Fibroblast of villous mesenchyme (primary cell): ENCODE data around the gene PROX2. TPM values are rescaled to one million over a fixed set of nuclear protein-coding genes. Genes with fewer than 3 reads are reported as not detected.

Experiments
- DNase-seq: peaks from one replicate; pipeline ENCODE4 v3.0.0-alpha.2; 2010; ENCODE audit warnings: low read depth
- H3K4me3 ChIP-seq: 2 replicates; pipeline ENCODE4 v1.5.1; 2011; ENCODE audit warnings: low read depth, mild to moderate bottlenecking, low read length
- CTCF ChIP-seq: IDR thresholded peaks from 2 replicates; pipeline ENCODE4 v1.5.1; 2012; ENCODE audit warnings: low read depth, mild to moderate bottlenecking, low read length; ENCODE audit not compliant: insufficient read depth
- total RNA-seq: library from RNA; depleted of rRNA; stranded (reverse); fragments of >200 nt; gene quantifications from 2 replicates; pipeline ENCODE4 v1.2.3, GENCODE V29; 2012

PROX2 gene
- total RNA-seq, 1 donor = not detected

GRCh38 chr14:74867673-74868072 is 8.3 kb downstream of the PROX2 start:
- peak; percentile 26 for DNase-seq
- H3K4me3 ChIP-seq = no peak overlapping the region
- no peak for TF ChIP-seq CTCF

GRCh38 chr14:74866708-74867389 is 9.1 kb downstream of the PROX2 start:
- H3K4me3 ChIP-seq = no peak overlapping the region
- TF ChIP-seq CTCF = no peak
- DNase-seq = no peak

- DNase-seq = no peak
- no peak overlapping the region for H3K4me3 ChIP-seq
- TF ChIP-seq CTCF = no peak
These were observed 10.8 kb downstream of the PROX2 start for GRCh38 chr14:74865156-74865555.

- DNase-seq = no peak
- no peak for TF ChIP-seq CTCF
- no peak overlapping the region for H3K4me3 ChIP-seq
These were observed 11.7 kb downstream of the PROX2 start for GRCh38 chr14:74864198-74864597.

- H3K4me3 ChIP-seq = no peak overlapping the region
- no peak for TF ChIP-seq CTCF
- no peak for DNase-seq
These were observed 12.7 kb downstream of the PROX2 start for GRCh38 chr14:74863274-74863673.

- no peak overlapping the region for H3K4me3 ChIP-seq
- DNase-seq = no peak
- no peak for TF ChIP-seq CTCF
These were observed 14.2 kb downstream of the PROX2 start for GRCh38 chr14:74861734-74862090.
